Omental fat pad (tissue), 4 donors: Measurements from ENCODE around the gene FPR3. TPM values are rescaled to one million over a fixed set of nuclear protein-coding genes. Genes with fewer than 3 reads are reported as not detected.
"Not testable (repeated sequence)": the region's sequence is repeated elsewhere in the genome, so short reads cannot be mapped to it uniquely, and the experiment has no call there.

Experiments
- ATAC-seq: fragments of 150-250 bp; one replicate; pipeline ENCODE4 v1.9.1; 2016; ENCODE audit warnings: mild to moderate bottlenecking, moderate library complexity; ENCODE audit not compliant: low FRiP score
- DNase-seq: peaks from one replicate; pipeline ENCODE4 v3.0.0-alpha.2; 2019; ENCODE audit warnings: low spot score
- total RNA-seq, 4 donors: library from RNA; depleted of rRNA; stranded (reverse); fragments of >200 nt; gene quantifications; one replicate each; pipeline ENCODE4 v1.1.0, GENCODE V29; 2016
- TF ChIP-seq, protein P1 (sequence below), 3 donors: fragments of 450-650 bp; IDR thresholded peaks; one replicate each; pipeline ENCODE4 v1.5.1; 2016 to 2017; ENCODE audit warnings: antibody characterized with exemption in 3 of 3, mild to moderate bottlenecking in 3 of 3, moderate library complexity in 2 of 3

FPR3 gene
- total RNA-seq, 4 donors from 2014 or later, result 10.2 to 50.0 (median 23.9) TPM

DNA sequence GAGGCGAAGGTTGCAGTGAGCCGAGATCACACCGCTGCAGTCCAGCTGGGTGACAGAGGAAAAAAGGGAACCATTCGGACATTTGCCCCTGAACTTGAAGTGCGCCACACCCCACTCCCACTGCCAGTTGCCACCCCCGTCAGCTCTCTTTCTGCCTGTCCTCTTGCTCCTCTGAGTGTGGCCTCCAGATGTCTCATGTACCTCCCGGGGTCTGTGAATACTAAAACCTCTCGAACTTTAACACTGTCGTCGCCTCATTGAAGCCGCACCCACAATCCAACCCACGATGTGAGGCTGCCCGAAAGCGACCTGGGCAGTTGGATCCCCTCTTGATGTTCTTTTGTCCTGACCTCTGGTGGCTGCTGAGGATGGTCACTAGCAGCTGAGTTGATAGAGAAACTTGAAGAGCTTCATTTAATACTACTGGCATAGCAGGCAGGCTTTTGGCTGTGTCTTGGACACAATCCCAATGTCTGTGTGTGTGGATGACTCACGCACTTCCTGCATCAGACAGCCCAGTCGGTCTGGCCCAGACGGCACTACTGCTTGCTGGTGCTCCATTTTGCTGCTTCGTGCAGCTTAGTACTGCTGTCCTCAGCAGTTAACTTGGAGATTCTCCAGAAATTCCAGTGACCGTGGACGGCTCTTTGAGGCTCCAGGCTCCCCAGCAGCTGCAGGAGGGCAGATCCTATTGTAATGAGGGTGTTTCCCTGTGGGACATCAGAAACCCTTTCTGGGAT lies 4.2 kb downstream of the FPR3 start:
- TF ChIP-seq, protein P1, sequence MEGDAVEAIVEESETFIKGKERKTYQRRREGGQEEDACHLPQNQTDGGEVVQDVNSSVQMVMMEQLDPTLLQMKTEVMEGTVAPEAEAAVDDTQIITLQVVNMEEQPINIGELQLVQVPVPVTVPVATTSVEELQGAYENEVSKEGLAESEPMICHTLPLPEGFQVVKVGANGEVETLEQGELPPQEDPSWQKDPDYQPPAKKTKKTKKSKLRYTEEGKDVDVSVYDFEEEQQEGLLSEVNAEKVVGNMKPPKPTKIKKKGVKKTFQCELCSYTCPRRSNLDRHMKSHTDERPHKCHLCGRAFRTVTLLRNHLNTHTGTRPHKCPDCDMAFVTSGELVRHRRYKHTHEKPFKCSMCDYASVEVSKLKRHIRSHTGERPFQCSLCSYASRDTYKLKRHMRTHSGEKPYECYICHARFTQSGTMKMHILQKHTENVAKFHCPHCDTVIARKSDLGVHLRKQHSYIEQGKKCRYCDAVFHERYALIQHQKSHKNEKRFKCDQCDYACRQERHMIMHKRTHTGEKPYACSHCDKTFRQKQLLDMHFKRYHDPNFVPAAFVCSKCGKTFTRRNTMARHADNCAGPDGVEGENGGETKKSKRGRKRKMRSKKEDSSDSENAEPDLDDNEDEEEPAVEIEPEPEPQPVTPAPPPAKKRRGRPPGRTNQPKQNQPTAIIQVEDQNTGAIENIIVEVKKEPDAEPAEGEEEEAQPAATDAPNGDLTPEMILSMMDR (IDR thresholded peaks at IDR 0.05), result no peak
- DNase-seq, result peak; percentile 58
- peak; percentile 91 for ATAC-seq

GRCh38 chr19:51799774-51800472 lies 5.0 kb downstream of the FPR3 start:
- TF ChIP-seq, protein P1 (IDR thresholded peaks at IDR 0.05), result no peak
- DNase-seq (no peak), ATAC-seq (peak; percentile 25)

DNA sequence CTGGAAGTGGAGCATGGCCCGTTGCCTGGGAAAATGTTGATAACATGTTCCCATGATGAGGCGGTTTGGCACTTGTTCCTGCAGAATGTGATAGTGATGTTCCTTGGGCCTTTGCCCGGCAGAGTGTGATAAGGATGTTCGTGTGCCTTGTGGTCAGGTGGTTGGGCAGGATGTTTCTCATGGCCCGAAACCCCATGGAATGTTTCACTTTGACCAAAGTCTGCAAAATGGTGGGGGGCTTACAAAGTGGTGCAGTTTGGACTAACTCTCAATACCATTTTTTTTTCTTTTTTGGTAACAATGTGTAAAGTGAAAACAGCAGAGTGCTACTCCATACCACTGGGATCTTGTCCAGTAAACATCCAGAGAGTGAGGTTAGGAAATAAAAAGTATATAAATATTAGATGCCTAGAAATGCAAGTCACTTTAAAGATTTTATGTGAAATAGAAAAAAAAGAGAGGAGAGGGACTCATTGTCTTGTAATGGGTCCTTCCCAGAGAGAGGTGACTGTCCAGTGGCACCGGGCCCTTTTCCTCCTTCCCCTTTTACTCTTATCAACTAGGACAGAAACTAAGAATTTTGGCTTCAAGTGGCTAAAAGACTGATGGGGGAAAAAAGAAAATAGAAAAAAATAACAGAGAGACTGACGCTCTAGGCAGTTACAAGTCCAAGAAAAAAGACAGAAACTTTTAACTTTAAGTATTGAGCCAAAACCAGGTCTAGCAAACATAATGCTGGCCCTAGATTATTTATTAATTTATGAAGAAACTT lies 5.7 kb downstream of the FPR3 start:
- TF ChIP-seq, protein P1 (IDR thresholded peaks at IDR 0.05), result no peak
- peak; percentile 54 for ATAC-seq

GRCh38 chr19:51802775-51803174 lies 7.8 kb downstream of the FPR3 start:
- ATAC-seq, result no peak
- DNase-seq, result no peak
- TF ChIP-seq, protein P1 (IDR thresholded peaks at IDR 0.05), result no peak

More for the DNA sequence above, 5.7 kb downstream of the FPR3 start:
- peak; percentile 52 for DNase-seq

- ATAC-seq (no peak), DNase-seq (no peak)
- TF ChIP-seq, protein P1 (IDR thresholded peaks at IDR 0.05), result no peak
Measured at GRCh38 chr19:51803519-51803918, 8.6 kb downstream of the FPR3 start.

DNA sequence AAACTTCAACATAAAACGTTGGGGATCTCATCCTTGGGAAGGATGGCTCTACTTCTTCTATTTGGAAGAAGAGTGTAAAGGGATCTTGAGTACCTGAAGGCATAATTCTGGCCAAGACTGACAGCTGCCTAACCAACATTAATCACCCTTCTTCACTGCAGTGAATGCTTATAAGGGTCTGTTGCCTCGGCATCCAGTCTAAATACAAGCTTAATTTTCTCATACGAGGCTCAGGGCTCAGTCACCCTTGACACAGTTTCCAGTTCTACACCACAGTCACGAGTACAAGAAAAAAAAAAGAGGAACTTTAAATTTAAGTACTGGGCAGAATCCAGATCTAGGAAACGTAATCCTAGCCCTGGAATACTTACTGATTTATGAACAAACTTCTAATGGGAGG lies 9.0 kb downstream of the FPR3 start:
- ATAC-seq, result no peak
- TF ChIP-seq, protein P1 (IDR thresholded peaks at IDR 0.05), result no peak
- DNase-seq, result no peak

GRCh38 chr19:51804789-51805188 lies 9.8 kb downstream of the FPR3 start:
- ATAC-seq, DNase-seq: not testable (repeated sequence)

GRCh38 chr19:51805396-51805795 lies 10.4 kb downstream of the FPR3 start:
- ATAC-seq, DNase-seq: not testable (repeated sequence)

DNA sequence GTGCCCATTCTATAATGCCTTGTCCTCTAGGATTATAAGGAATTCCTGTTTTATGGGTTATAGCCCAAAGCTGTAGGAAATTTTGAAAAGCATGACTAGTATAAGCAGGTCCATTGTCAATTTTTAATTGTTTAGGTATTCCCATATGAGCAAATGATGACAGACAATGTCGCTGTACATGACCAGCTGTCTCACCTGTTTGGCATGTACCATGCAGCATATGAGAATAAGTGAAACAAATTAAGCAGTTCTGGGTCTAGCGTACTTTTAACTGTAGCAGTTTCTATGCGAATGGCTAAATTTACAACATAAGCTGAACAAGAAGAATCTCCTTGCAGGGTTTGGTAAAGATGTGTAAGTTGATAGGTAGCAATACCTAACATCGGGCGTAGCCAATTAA lies 11.6 kb downstream of the FPR3 start:
- not testable (repeated sequence) for ATAC-seq, DNase-seq
